K562 (cell line): Measurements from ENCODE around the gene MMP24OS. TPM values are rescaled to one million over a fixed set of nuclear protein-coding genes. Genes with fewer than 3 reads are reported as not detected.

Source experiments
- ATAC-seq: fragments of 200-7000 bp; cut with Tn5 transposase; 3 replicates; pipeline ENCODE4 v1.9.1; 2020; ENCODE audit warnings: moderate library complexity
- BruUV-seq: library from RNA; stranded (reverse); fragments of 400-500 nt; replicated peaks from 2 replicates; lab custom pipeline; 2021; lab: Mats Ljungman, UMichigan
- CTCF ChIA-PET: fragments of 300-600 bp; formaldehyde crosslinking; extraction: SDS; loops from one replicate; lab custom pipeline; 2021; ENCODE audit warnings: low intra/inter-chr PET ratio; lab: Yijun Ruan, JAX
- POLR2A ChIA-PET: fragments of 300-600, 350-650 bp; sonication (Branson Sonifier 250); formaldehyde crosslinking; extraction: SDS; loops from one replicate; lab custom pipeline; 2021; ENCODE audit warnings: antibody characterized with exemption, inconsistent platforms; lab: Yijun Ruan, JAX
- DNase-seq, 4 experiments: peaks; one replicate each; pipeline versions ENCODE4 v3.0.0 to v3.0.0-alpha.2; 2011 to 2018; ENCODE audit warnings: low spot score in 3 of 4, mixed read lengths in 3 of 4; ENCODE audit errors: extremely low read depth in 1 of 4
- FAIRE-seq: peaks from 2 replicates; lab custom pipeline; 2011; peaks lifted over from hg19 to GRCh38; lab: Jason Lieb, UNC
- H2AFZ ChIP-seq: 2 replicates; pipeline ENCODE4 v1.6.0; 2011; ENCODE audit warnings: low read depth, low read length, control low read depth, inconsistent platforms
- H3K27ac ChIP-seq: fragments of 200-600 bp; 3 replicates; pipeline ENCODE4 v1.8.0; 2011; ENCODE audit warnings: low read depth, mild to moderate bottlenecking, control low read depth, inconsistent platforms, low read length, moderate library complexity, mixed read lengths; ENCODE audit errors: extremely low read depth
- H3K27me3 ChIP-seq, 2 experiments: fragments of 300-600 bp in 1 of 2; 2 replicates in 1 of 2; 3 replicates in 1 of 2; pipeline versions ENCODE4 v1.6.0 to v1.8.0; 2011; ENCODE audit warnings: inconsistent platforms in 2 of 2, low read length in 2 of 2, mild to moderate bottlenecking in 1 of 2, mixed read lengths in 1 of 2, moderate library complexity in 1 of 2; ENCODE audit not compliant: control insufficient read depth in 2 of 2, insufficient read depth in 2 of 2
- H3K36me3 ChIP-seq: fragments of 300-600 bp; 3 replicates; pipeline ENCODE4 v1.8.0; 2011; ENCODE audit warnings: mild to moderate bottlenecking, low read length, inconsistent platforms; ENCODE audit not compliant: control insufficient read depth, insufficient read depth
- H3K4me1 ChIP-seq, 2 experiments: fragments of 200-600 bp in 1 of 2; replicated peaks in 1 of 2; 2 replicates in 1 of 2; 3 replicates in 1 of 2; pipeline versions ENCODE4 v1.5.1 to v1.8.0; 2011; ENCODE audit warnings: inconsistent platforms in 2 of 2, low read length in 2 of 2, mild to moderate bottlenecking in 1 of 2, mixed read lengths in 1 of 2, moderate library complexity in 1 of 2; ENCODE audit not compliant: control insufficient read depth in 2 of 2, insufficient read depth in 2 of 2
- H3K4me2 ChIP-seq: 2 replicates; pipeline ENCODE4 v1.6.1; 2011; ENCODE audit warnings: low read length, control low read depth, inconsistent platforms, mixed read lengths; ENCODE audit not compliant: insufficient read depth
- H3K4me3 ChIP-seq: fragments of 200-600 bp; sonication (generic), shearing (Covaris generic); 2 replicates; pipeline ENCODE4 v1.5.1; 2016; ENCODE audit warnings: control low read depth, inconsistent platforms
- H3K79me2 ChIP-seq: fragments of 200-600 bp; 3 replicates; pipeline ENCODE4 v1.8.0; 2011; ENCODE audit warnings: low read length, inconsistent platforms; ENCODE audit not compliant: control insufficient read depth, insufficient read depth
- H3K9ac ChIP-seq, 2 experiments: 2 replicates each; pipeline versions ENCODE4 v1.6.0 to v1.6.1; 2011; ENCODE audit warnings: low read depth in 2 of 2, low read length in 2 of 2, control low read depth in 1 of 2, inconsistent platforms in 1 of 2, mild to moderate bottlenecking in 1 of 2, mixed read lengths in 1 of 2; ENCODE audit not compliant: insufficient read depth in 1 of 2
- H3K9me1 ChIP-seq: one replicate; pipeline ENCODE4 v1.6.0; 2011; ENCODE audit warnings: inconsistent platforms, mild to moderate bottlenecking, low read length, moderate library complexity; ENCODE audit not compliant: control insufficient read depth, insufficient read depth
- H3K9me3 ChIP-seq: replicated peaks from 2 replicates; pipeline ENCODE4 v1.5.1; 2011; ENCODE audit warnings: low read depth, low read length, inconsistent platforms; ENCODE audit not compliant: control insufficient read depth, insufficient read depth
- H4K20me1 ChIP-seq: replicated peaks from 2 replicates; pipeline ENCODE4 v1.6.1; 2011; ENCODE audit warnings: low read length, inconsistent platforms, mixed read lengths; ENCODE audit not compliant: control insufficient read depth, insufficient read depth
- FOXA1 ChIP-seq: fragments of 450-650 bp; IDR thresholded peaks from 2 replicates; pipeline ENCODE4 v1.6.1; 2016; ENCODE audit warnings: mild to moderate bottlenecking, borderline replicate concordance
- NR1H2 ChIP-seq: sonication (generic); formaldehyde crosslinking; IDR thresholded peaks from 2 replicates; pipeline ENCODE4 v1.4.0; 2020; ENCODE audit warnings: mild to moderate bottlenecking, missing genetic modification reagents
- RAD21 ChIP-seq, 2 experiments: fragments of 250-450 bp in 1 of 2; fragments of 450-650 bp in 1 of 2; sonication (Bioruptor Pico) in 1 of 2; formaldehyde crosslinking in 1 of 2; IDR thresholded peaks in 1 of 2; conservative IDR thresholded peaks in 1 of 2; 2 replicates each; pipeline versions ENCODE4 v1.4.0 to v1.8.0; 2020 to 2022; ENCODE audit warnings: mild to moderate bottlenecking in 2 of 2, moderate library complexity in 1 of 2
- RBM25 ChIP-seq: fragments of 200-400 bp; formaldehyde crosslinking; IDR thresholded peaks from 2 replicates; pipeline ENCODE4 v1.6.1; 2018; ENCODE audit warnings: low read length, low read depth, moderate library complexity; ENCODE audit not compliant: severe bottlenecking
- SMC3 ChIP-seq: conservative IDR thresholded peaks from 2 replicates; pipeline ENCODE4 v1.6.1; 2011; ENCODE audit warnings: low read depth, low read length, improper control_type of control experiment; ENCODE audit not compliant: insufficient read depth
- STAG1 ChIP-seq: sonication (generic); formaldehyde crosslinking; IDR thresholded peaks from 2 replicates; pipeline ENCODE4 v1.5.0; 2020; ENCODE audit warnings: missing genetic modification reagents, borderline replicate concordance
- WGBS: fragments of 100-300 bp; shearing (Covaris generic); methylation state at CpG from one replicate; pipeline ENCODE4 v1.1.6; 2016; ENCODE audit warnings: low coverage, mixed read lengths; ENCODE audit not compliant: insufficient coverage; ENCODE audit errors: missing lambda C conversion rate; 5-methylcytosine and 5-hydroxymethylcytosine counted together
- in situ Hi-C: fragments of 300-500 bp; cut with MboI; formaldehyde crosslinking; loops from 4 replicates; pipeline ENCODE4 v1.15.0; 2018; ENCODE audit warnings: inconsistent platforms, mixed read lengths
- intact Hi-C: fragments of 100-400 bp; cut with micrococcal nuclease; formaldehyde crosslinking; loops from 2 replicates; pipeline ENCODE4 v1.14.2; 2022
- polyA plus RNA-seq, 8 experiments: library from polyadenylated mRNA; depleted of rRNA in 4 of 8; stranded (reverse) in 5 of 8; unstranded in 3 of 8; fragments of >200 nt; fragmentation: Nextera tagmentation in 2 of 8; fragmentation: Illumina TruSeq in 1 of 8; extraction: Ambion mirVana in 2 of 8; extraction: Trizol in 1 of 8; gene quantifications; 2 replicates each; pipeline versions ENCODE4 v1.2.1 to v1.2.3, GENCODE V29; 2011 to 2014; ENCODE audit warnings: inconsistent platforms in 1 of 8, missing spikeins in 1 of 8
- total RNA-seq, 7 experiments: library from RNA; depleted of rRNA in 6 of 7; stranded (reverse); fragments of >200 nt in 6 of 7; fragmentation: Illumina TruSeq in 2 of 7; extraction: Trizol in 2 of 7; gene quantifications; 2 replicates each; pipeline versions ENCODE4 v1.2.1 to v1.2.3, GENCODE V29; 2011 to 2021; ENCODE audit warnings: low replicate concordance in 1 of 7
- TF ChIP-seq, protein P1 (sequence below): fragments of 250-450 bp; sonication (Bioruptor Pico); IDR thresholded peaks from 2 replicates; pipeline ENCODE4 v1.4.0; 2020; ENCODE audit warnings: mild to moderate bottlenecking, moderate library complexity
- TF ChIP-seq, protein P2 (sequence below), 2 experiments: fragments of 450-650 bp; formaldehyde crosslinking in 1 of 2; IDR thresholded peaks; 2 replicates each; pipeline versions ENCODE4 v1.4.0 to v1.6.1; 2014 to 2020; ENCODE audit warnings: mild to moderate bottlenecking in 2 of 2, borderline replicate concordance in 1 of 2, low read depth in 1 of 2
- TF ChIP-seq, protein P3 (sequence below): sonication (generic); formaldehyde crosslinking; IDR thresholded peaks from 2 replicates; pipeline ENCODE4 v1.8.0; 2022; ENCODE audit warnings: missing genetic modification reagents, mild to moderate bottlenecking, moderate library complexity, borderline replicate concordance

MMP24OS gene
- total and polyA plus RNA-seq, 9 of the 15 experiments (the other 6 are each of a cell fraction or from before 2014, with no cell fraction given) = 0.92 to 41.5 (median 11.4) TPM

DNA sequence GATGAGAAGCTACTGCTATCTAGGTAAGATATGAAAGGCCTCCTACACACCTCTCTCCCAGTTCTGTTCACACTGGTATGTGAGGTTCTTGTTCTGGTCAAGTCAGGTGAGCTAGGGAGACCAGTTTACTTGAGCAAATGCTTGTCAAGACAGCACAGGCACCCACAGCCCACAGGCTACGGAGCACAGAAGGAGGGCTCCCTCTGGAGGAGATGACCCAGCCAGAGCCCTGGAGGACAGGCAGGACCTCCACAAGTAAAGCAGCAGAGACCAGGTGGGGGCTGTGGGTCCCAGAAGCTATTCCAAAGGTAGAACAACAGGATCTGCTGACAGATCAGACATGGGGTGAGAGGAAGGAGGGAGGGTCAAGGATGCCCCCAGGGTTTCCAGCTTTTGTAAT, 13.2 kb downstream of the MMP24OS start:
- Histone ChIP-seq H3K79me2 (no peaks in the 10 kb centered on the region), H4K20me1 (0 out of 2 replicates have a peak, but pooled peaks cover 6% of the 10 kb centered on the region), H3K27ac (no peak overlapping the region), H3K27me3 (peaks cover 0 to 22% of the 10 kb centered on the region in 2 experiments; a peak in 2 of 5 replicates), H3K9me1 (no peaks in the 10 kb centered on the region), H3K4me2 (no peak overlapping the region), H3K9ac (no peak overlapping the region), H2AFZ (no peak overlapping the region), H3K4me3 (no peak overlapping the region), H3K4me1 (peaks cover 0 to 24% of the 10 kb centered on the region in 2 experiments; a peak in 2 of 5 replicates), H3K9me3 (no peaks in the 10 kb centered on the region), H3K36me3 (no peaks in the 10 kb centered on the region)
- intact Hi-C loops (loop anchor here (10.0 kb wide), 2 partner anchors 390 to 430 kb away; partner anchors contain the start of genes ACSS2 and GGT7), in situ Hi-C loops (loop anchor here (5.0 kb wide), 1 partner anchor 122 kb away; no protein-coding TSS in a partner anchor)
- ATAC-seq (peak; percentile 77), DNase-seq (peak in 2 of 4 experiments; percentile 42 to 56), FAIRE-seq (peak; percentile 29)
- no TSS peak for BruUV-seq
- POLR2A ChIA-PET = interaction anchor here (1.2 to 1.4 kb wide), 2 partner anchors 12 to 48 kb away, joined by 4 to 6 read pairs; no protein-coding TSS in a partner anchor
- CTCF ChIA-PET = interaction anchor here (0.7 to 1.4 kb wide), 3 partner anchors 56 to 120 kb away, joined by 4 to 6 read pairs (median 5); no protein-coding TSS in a partner anchor
- 7% methylated on average over 1 of the region's 1 CpG for whole genome bisulfite sequencing
- TF ChIP-seq, protein P1, sequence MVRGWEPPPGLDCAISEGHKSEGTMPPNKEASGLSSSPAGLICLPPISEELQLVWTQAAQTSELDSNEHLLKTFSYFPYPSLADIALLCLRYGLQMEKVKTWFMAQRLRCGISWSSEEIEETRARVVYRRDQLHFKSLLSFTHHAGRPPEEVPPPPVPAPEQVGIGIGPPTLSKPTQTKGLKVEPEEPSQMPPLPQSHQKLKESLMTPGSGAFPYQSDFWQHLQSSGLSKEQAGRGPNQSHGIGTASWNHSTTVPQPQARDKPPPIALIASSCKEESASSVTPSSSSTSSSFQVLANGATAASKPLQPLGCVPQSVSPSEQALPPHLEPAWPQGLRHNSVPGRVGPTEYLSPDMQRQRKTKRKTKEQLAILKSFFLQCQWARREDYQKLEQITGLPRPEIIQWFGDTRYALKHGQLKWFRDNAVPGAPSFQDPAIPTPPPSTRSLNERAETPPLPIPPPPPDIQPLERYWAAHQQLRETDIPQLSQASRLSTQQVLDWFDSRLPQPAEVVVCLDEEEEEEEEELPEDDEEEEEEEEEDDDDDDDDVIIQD (CRISPR knock-in tag) = no peak
- TF ChIP-seq STAG1 (CRISPR knock-in tag) (peak; percentile 49; the same call in 1 of the 2 replicates), RAD21 (CRISPR knock-in tag; conservative IDR thresholded peaks at IDR 0.05 in 1 of 2, IDR thresholded peaks at IDR 0.05 in 1 of 2) (peak in 1 of 2 experiments; percentile 70; a peak in 2 of 4 replicates), FOXA1 (no peak), RBM25 (no peak), NR1H2 (no peak), SMC3 (peak; percentile 37; the same call in 1 of the 2 replicates)
- TF ChIP-seq, protein P2, sequence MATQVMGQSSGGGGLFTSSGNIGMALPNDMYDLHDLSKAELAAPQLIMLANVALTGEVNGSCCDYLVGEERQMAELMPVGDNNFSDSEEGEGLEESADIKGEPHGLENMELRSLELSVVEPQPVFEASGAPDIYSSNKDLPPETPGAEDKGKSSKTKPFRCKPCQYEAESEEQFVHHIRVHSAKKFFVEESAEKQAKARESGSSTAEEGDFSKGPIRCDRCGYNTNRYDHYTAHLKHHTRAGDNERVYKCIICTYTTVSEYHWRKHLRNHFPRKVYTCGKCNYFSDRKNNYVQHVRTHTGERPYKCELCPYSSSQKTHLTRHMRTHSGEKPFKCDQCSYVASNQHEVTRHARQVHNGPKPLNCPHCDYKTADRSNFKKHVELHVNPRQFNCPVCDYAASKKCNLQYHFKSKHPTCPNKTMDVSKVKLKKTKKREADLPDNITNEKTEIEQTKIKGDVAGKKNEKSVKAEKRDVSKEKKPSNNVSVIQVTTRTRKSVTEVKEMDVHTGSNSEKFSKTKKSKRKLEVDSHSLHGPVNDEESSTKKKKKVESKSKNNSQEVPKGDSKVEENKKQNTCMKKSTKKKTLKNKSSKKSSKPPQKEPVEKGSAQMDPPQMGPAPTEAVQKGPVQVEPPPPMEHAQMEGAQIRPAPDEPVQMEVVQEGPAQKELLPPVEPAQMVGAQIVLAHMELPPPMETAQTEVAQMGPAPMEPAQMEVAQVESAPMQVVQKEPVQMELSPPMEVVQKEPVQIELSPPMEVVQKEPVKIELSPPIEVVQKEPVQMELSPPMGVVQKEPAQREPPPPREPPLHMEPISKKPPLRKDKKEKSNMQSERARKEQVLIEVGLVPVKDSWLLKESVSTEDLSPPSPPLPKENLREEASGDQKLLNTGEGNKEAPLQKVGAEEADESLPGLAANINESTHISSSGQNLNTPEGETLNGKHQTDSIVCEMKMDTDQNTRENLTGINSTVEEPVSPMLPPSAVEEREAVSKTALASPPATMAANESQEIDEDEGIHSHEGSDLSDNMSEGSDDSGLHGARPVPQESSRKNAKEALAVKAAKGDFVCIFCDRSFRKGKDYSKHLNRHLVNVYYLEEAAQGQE (IDR thresholded peaks at IDR 0.05; ENCODE audit: borderline replicate concordance) = peak; percentile 44; the same call in 1 of the 2 replicates
- TF ChIP-seq, protein P2 (CRISPR knock-in tag; IDR thresholded peaks at IDR 0.05; ENCODE audit: low read depth) = no peak
- TF ChIP-seq, protein P3, sequence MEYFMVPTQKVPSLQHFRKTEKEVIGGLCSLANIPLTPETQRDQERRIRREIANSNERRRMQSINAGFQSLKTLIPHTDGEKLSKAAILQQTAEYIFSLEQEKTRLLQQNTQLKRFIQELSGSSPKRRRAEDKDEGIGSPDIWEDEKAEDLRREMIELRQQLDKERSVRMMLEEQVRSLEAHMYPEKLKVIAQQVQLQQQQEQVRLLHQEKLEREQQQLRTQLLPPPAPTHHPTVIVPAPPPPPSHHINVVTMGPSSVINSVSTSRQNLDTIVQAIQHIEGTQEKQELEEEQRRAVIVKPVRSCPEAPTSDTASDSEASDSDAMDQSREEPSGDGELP (CRISPR knock-in tag) = peak; percentile 31; the same call in 1 of the 2 replicates
